ENCODE data around the gene CAMSAP3.
"Not testable (repeated sequence)": the region's sequence is repeated elsewhere in the genome, so short reads cannot be mapped to it uniquely, and the experiment has no call there.

Gene CAMSAP3

DNA sequence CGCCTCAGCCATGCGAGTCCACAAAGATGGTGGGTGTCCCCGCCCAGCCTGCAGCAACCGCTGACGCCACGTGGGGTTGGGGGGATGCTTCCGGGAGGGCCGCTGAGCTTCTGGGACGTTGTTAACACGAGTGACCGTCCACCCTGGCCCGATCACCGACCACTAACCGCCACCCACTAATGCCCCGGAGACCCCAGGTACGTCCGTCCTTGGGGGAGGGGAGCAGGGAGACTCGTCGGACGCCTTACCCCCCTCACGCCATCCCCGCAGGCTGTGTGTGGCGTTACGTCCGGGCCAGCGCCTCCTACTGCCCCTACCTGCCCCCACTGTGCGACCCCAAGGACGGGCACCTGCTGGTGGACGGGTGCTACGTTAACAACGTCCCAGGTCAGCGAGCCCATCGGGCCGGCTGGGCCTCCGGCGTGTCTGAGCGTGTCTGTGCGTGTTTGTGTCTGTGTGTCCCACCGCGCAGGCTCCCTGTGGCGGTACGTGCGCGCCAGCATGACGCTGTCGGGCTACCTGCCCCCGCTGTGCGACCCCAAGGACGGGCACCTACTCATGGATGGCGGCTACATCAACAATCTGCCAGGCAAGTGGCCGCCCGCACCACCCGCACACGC, 38.9 kb upstream of the CAMSAP3 start:
- H3K36me3 ChIP-seq (ENCODE audit: control insufficient read depth in 1 of 2, insufficient read depth in 2 of 2, low read length in 2 of 2), result peaks cover 28 to 83% of the 10 kb centered on the region in 2 donors

GRCh38 chr19:7558667-7559066, 37.0 kb upstream of the CAMSAP3 start:
- Histone ChIP-seq H3K36me3 (ENCODE audit: control insufficient read depth in 1 of 2, insufficient read depth in 2 of 2, low read length in 2 of 2) (peaks cover 25 to 76% of the 10 kb centered on the region in 2 donors), H3K4me3 (ENCODE audit: low read depth in 1 of 2, low read length in 2 of 2) (no peak overlapping the region), H3K27ac (ENCODE audit: low read length) (no peak overlapping the region), H3K9me3 (ENCODE audit: control insufficient read depth in 1 of 2, low read length in 2 of 2) (peaks cover 0 to 3% of the 10 kb centered on the region in 2 donors), H3K4me1 (ENCODE audit: control insufficient read depth in 1 of 2, insufficient read depth in 2 of 2, low read length in 2 of 2) (no peaks in the 10 kb centered on the region), H3K27me3 (ENCODE audit: low read depth, low read length) (no peaks in the 10 kb centered on the region)

More for the DNA sequence above, 38.9 kb upstream of the CAMSAP3 start:
- Histone ChIP-seq H3K4me3 (ENCODE audit: low read depth in 1 of 2, low read length in 2 of 2) (no peak overlapping the region), H3K27me3 (ENCODE audit: low read depth, low read length) (no peaks in the 10 kb centered on the region), H3K9me3 (ENCODE audit: control insufficient read depth in 1 of 2, low read length in 2 of 2) (peaks cover 0 to 3% of the 10 kb centered on the region in 2 donors), H3K27ac (ENCODE audit: low read length) (no peak overlapping the region), H3K4me1 (ENCODE audit: control insufficient read depth in 1 of 2, insufficient read depth in 2 of 2, low read length in 2 of 2) (no peaks in the 10 kb centered on the region)

DNA sequence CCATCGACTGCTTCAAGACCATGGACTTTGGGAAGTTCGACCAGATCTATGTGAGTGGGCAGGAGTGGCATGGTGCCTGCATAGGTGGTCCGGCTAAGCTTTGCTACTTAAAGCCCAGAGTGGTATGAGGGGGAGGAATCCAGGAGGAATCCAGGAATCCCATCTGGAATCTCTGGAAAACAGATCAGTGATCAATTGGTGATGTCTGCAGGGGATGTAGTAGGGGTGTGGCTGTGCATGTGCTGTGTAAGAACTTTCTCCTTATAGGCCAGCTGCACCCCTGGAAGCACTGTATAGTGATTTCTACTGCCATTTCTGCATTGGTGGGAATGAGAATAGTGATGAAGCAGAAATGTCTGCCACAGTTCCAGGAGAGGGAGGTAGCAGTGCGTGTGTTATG, 36.6 kb upstream of the CAMSAP3 start:
- H3K27me3 ChIP-seq (ENCODE audit: low read depth, low read length), result no peaks in the 10 kb centered on the region
- no peak overlapping the region for H3K27ac ChIP-seq (ENCODE audit: low read length)
- H3K36me3 ChIP-seq (ENCODE audit: control insufficient read depth in 1 of 2, insufficient read depth in 2 of 2, low read length in 2 of 2), result peaks cover 25 to 71% of the 10 kb centered on the region in 2 donors
- no peak overlapping the region for H3K4me3 ChIP-seq (ENCODE audit: low read depth in 1 of 2, low read length in 2 of 2)
- no peaks in the 10 kb centered on the region for H3K4me1 ChIP-seq (ENCODE audit: control insufficient read depth in 1 of 2, insufficient read depth in 2 of 2, low read length in 2 of 2)
- H3K9me3 ChIP-seq (ENCODE audit: control insufficient read depth in 1 of 2, low read length in 2 of 2), result peaks cover 0 to 3% of the 10 kb centered on the region in 2 donors

- H3K4me1 ChIP-seq (ENCODE audit: control insufficient read depth in 1 of 2, insufficient read depth in 2 of 2, low read length in 2 of 2), result no peaks in the 10 kb centered on the region
- no peak overlapping the region for H3K27ac ChIP-seq (ENCODE audit: low read length)
- peaks cover 25 to 60% of the 10 kb centered on the region in 2 donors for H3K36me3 ChIP-seq (ENCODE audit: control insufficient read depth in 1 of 2, insufficient read depth in 2 of 2, low read length in 2 of 2)
- H3K27me3 ChIP-seq (ENCODE audit: low read depth, low read length), result no peaks in the 10 kb centered on the region
- peaks cover 0 to 3% of the 10 kb centered on the region in 2 donors for H3K9me3 ChIP-seq (ENCODE audit: control insufficient read depth in 1 of 2, low read length in 2 of 2)
- no peak overlapping the region for H3K4me3 ChIP-seq (ENCODE audit: low read depth in 1 of 2, low read length in 2 of 2)
Observed at GRCh38 chr19:7560255-7560654, 35.4 kb upstream of the CAMSAP3 start.

GRCh38 chr19:7561325-7561724, 34.3 kb upstream of the CAMSAP3 start:
- H3K4me1 ChIP-seq (ENCODE audit: control insufficient read depth in 1 of 2, insufficient read depth in 2 of 2, low read length in 2 of 2), result no peaks in the 10 kb centered on the region
- H3K27me3 ChIP-seq (ENCODE audit: low read depth, low read length), result no peaks in the 10 kb centered on the region
- peaks cover 25 to 51% of the 10 kb centered on the region in 2 donors for H3K36me3 ChIP-seq (ENCODE audit: control insufficient read depth in 1 of 2, insufficient read depth in 2 of 2, low read length in 2 of 2)

GRCh38 chr19:7562646-7563393, 32.8 kb upstream of the CAMSAP3 start:
- Histone ChIP-seq H3K27me3 (ENCODE audit: low read depth, low read length) (no peaks in the 10 kb centered on the region), H3K27ac (ENCODE audit: low read length) (no peak overlapping the region), H3K36me3 (ENCODE audit: control insufficient read depth in 1 of 2, insufficient read depth in 2 of 2, low read length in 2 of 2) (peaks cover 17 to 36% of the 10 kb centered on the region in 2 donors), H3K9me3 (ENCODE audit: control insufficient read depth in 1 of 2, low read length in 2 of 2) (peaks cover 0 to 3% of the 10 kb centered on the region in 2 donors), H3K4me1 (ENCODE audit: control insufficient read depth in 1 of 2, insufficient read depth in 2 of 2, low read length in 2 of 2) (no peaks in the 10 kb centered on the region), H3K4me3 (ENCODE audit: low read depth in 1 of 2, low read length in 2 of 2) (no peak overlapping the region)

More at GRCh38 chr19:7561325-7561724, 34.3 kb upstream of the CAMSAP3 start:
- H3K9me3 ChIP-seq (ENCODE audit: control insufficient read depth in 1 of 2, low read length in 2 of 2), result peaks cover 0 to 3% of the 10 kb centered on the region in 2 donors
- H3K27ac ChIP-seq (ENCODE audit: low read length), result no peak overlapping the region
- H3K4me3 ChIP-seq (ENCODE audit: low read depth in 1 of 2, low read length in 2 of 2), result no peak overlapping the region

GRCh38 chr19:7564866-7565265, 30.8 kb upstream of the CAMSAP3 start:
- no peaks in the 10 kb centered on the region for H3K4me1 ChIP-seq (ENCODE audit: control insufficient read depth in 1 of 2, insufficient read depth in 2 of 2, low read length in 2 of 2)
- peaks cover 0 to 3% of the 10 kb centered on the region in 2 donors for H3K9me3 ChIP-seq (ENCODE audit: control insufficient read depth in 1 of 2, low read length in 2 of 2)
- no peak overlapping the region for H3K4me3 ChIP-seq (ENCODE audit: low read depth in 1 of 2, low read length in 2 of 2)
- peaks cover 7 to 18% of the 10 kb centered on the region in 2 donors for H3K36me3 ChIP-seq (ENCODE audit: control insufficient read depth in 1 of 2, insufficient read depth in 2 of 2, low read length in 2 of 2)
- no peak overlapping the region for H3K27ac ChIP-seq (ENCODE audit: low read length)
- H3K27me3 ChIP-seq (ENCODE audit: low read depth, low read length), result no peaks in the 10 kb centered on the region

DNA sequence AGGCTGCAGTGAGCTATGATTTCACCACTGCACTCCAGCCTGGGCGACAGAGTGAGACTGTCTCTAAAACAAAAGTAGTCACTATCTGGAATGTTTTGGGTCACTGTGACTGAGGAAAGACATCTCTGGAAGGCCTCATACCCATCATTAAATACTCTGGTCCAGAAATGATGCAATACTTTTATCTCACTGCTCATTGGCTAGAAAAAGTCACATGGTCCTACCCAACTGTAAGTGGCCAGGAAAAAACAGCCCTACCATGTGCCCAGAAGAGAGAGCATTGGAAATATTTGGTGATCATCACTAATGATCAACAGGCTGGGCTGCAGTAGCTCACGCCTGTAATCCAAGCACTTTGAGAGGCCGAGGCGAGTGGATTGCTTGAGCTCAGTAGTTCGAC, 30.3 kb upstream of the CAMSAP3 start:
- no peak overlapping the region for H3K27ac ChIP-seq (ENCODE audit: low read length)
- H3K27me3 ChIP-seq (ENCODE audit: low read depth, low read length), result no peaks in the 10 kb centered on the region
- H3K9me3 ChIP-seq (ENCODE audit: control insufficient read depth in 1 of 2, low read length in 2 of 2), result peaks cover 0 to under 1% of the 10 kb centered on the region in 2 donors
- H3K4me1 ChIP-seq (ENCODE audit: control insufficient read depth in 1 of 2, insufficient read depth in 2 of 2, low read length in 2 of 2), result no peaks in the 10 kb centered on the region
- no peak overlapping the region for H3K4me3 ChIP-seq (ENCODE audit: low read depth in 1 of 2, low read length in 2 of 2)
- H3K36me3 ChIP-seq (ENCODE audit: control insufficient read depth in 1 of 2, insufficient read depth in 2 of 2, low read length in 2 of 2), result peaks cover 4 to 15% of the 10 kb centered on the region in 2 donors

GRCh38 chr19:7570761-7571160, 24.9 kb upstream of the CAMSAP3 start:
- Histone ChIP-seq H3K36me3 (ENCODE audit: control insufficient read depth in 1 of 2, insufficient read depth in 2 of 2, low read length in 2 of 2) (no peaks in the 10 kb centered on the region), H3K9me3 (ENCODE audit: control insufficient read depth in 1 of 2, low read length in 2 of 2) (no peaks in the 10 kb centered on the region), H3K27ac (ENCODE audit: low read length) (no peak overlapping the region), H3K27me3 (ENCODE audit: low read depth, low read length) (no peaks in the 10 kb centered on the region), H3K4me3 (ENCODE audit: low read depth in 1 of 2, low read length in 2 of 2) (no peak overlapping the region), H3K4me1 (ENCODE audit: control insufficient read depth in 1 of 2, insufficient read depth in 2 of 2, low read length in 2 of 2) (no peaks in the 10 kb centered on the region)

DNA sequence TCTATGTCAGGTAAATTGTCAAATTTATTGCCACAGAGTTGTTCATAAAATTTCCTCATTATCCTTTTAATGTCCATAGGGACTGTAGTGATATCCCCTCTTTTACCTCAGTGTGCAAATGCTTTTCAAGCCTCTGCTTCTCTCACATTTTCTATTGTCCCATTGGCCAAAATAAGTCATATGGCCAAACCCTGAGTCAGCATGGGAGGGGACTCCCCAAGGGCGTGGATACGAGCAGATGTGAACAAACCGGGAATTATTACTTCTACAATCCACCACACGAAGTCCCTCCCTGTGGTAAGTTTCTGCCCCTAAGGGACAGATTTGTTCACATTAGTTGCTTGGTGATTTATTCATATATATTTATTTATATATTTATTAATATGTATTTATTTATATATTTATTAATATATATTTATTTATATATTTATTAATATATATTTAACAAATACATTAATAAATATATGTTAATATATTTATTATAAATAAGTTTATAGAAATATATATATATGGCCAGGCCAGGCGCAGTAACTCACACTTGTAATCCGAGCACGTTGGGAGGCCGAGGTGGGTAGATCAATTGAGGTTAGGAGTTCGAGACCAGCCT, 20.1 kb upstream of the CAMSAP3 start:
- Histone ChIP-seq H3K36me3 (ENCODE audit: control insufficient read depth in 1 of 2, insufficient read depth in 2 of 2, low read length in 2 of 2) (no peaks in the 10 kb centered on the region), H3K27me3 (ENCODE audit: low read depth, low read length) (no peaks in the 10 kb centered on the region), H3K27ac (ENCODE audit: low read length) (no peak overlapping the region), H3K4me3 (ENCODE audit: low read depth in 1 of 2, low read length in 2 of 2) (no peak overlapping the region), H3K9me3 (ENCODE audit: control insufficient read depth in 1 of 2, low read length in 2 of 2) (no peaks in the 10 kb centered on the region), H3K4me1 (ENCODE audit: control insufficient read depth in 1 of 2, insufficient read depth in 2 of 2, low read length in 2 of 2) (no peaks in the 10 kb centered on the region)

GRCh38 chr19:7577422-7577821, 18.2 kb upstream of the CAMSAP3 start:
- H3K27me3 ChIP-seq (ENCODE audit: low read depth, low read length); H3K4me1 ChIP-seq (ENCODE audit: control insufficient read depth in 1 of 2, insufficient read depth in 2 of 2, low read length in 2 of 2); H3K9me3 ChIP-seq (ENCODE audit: control insufficient read depth in 1 of 2, low read length in 2 of 2); H3K4me3 ChIP-seq (ENCODE audit: low read depth in 1 of 2, low read length in 2 of 2); H3K36me3 ChIP-seq (ENCODE audit: control insufficient read depth in 1 of 2, insufficient read depth in 2 of 2, low read length in 2 of 2); H3K27ac ChIP-seq (ENCODE audit: low read length): not testable (repeated sequence)
